BE2C (cell line): ENCODE results near the gene CABP1.

Source experiments
- DNase-seq: peaks from one replicate; pipeline ENCODE4 v3.0.0-alpha.2; 2020
- H3K27me3 ChIP-seq: fragments of 250-450 bp; sonication (Bioruptor Pico); 2 replicates; pipeline ENCODE4 v1.5.1; 2020; ENCODE audit warnings: mild to moderate bottlenecking
- H3K36me3 ChIP-seq: fragments of 250-450 bp; sonication (Bioruptor Pico); 2 replicates; pipeline ENCODE4 v1.5.1; 2020; ENCODE audit warnings: mild to moderate bottlenecking
- H3K4me1 ChIP-seq: fragments of 250-450 bp; sonication (Bioruptor Pico); 2 replicates; pipeline ENCODE4 v1.5.1; 2020
- H3K4me3 ChIP-seq: 2 replicates; pipeline ENCODE4 v1.5.1; 2011; ENCODE audit warnings: low read depth, low read length
- H3K9me3 ChIP-seq: fragments of 250-450 bp; sonication (Bioruptor Pico); 2 replicates; pipeline ENCODE4 v1.5.1; 2020
- CTCF ChIP-seq: IDR thresholded peaks from 2 replicates; pipeline ENCODE4 v1.5.1; 2012; ENCODE audit warnings: mild to moderate bottlenecking, low read depth, low read length

The CABP1 gene

DNA sequence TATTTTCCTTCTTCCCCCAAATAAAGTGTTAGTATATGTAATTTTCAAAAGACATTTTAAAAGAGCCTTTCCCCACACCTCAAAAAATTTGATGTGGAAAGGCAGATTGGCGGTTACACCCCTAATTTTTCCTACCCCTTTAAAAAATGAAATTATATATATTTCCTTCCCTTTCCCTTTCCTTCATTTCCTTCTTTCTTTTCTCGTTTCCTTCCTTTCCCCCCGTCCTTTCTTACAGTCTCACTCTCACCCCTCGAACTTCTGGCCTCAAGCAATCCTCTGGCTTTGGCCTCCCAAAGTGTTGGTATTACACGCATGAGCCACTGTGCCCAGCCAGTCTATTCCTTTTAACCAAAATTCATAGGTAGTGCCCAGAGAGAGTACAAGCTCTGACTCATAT is 65.6 kb downstream of the CABP1 start:
- Histone ChIP-seq H3K9me3 (no peaks in the 10 kb centered on the region), H3K4me3 (no peak overlapping the region), H3K36me3 (peaks cover 21% of the 10 kb centered on the region), H3K27me3 (no peaks in the 10 kb centered on the region), H3K4me1 (peaks cover 21% of the 10 kb centered on the region)
- no peak for TF ChIP-seq CTCF
- DNase-seq = no peak

GRCh38 chr12:120708651-120709050 is 68.2 kb downstream of the CABP1 start:
- Histone ChIP-seq H3K4me1 (peaks cover 23% of the 10 kb centered on the region), H3K27me3 (no peaks in the 10 kb centered on the region), H3K9me3 (no peaks in the 10 kb centered on the region), H3K4me3 (no peak overlapping the region), H3K36me3 (peaks cover 8% of the 10 kb centered on the region)
- no peak for TF ChIP-seq CTCF
- DNase-seq = peak; percentile 71

- Histone ChIP-seq H3K36me3 (peaks cover 24% of the 10 kb centered on the region), H3K9me3 (no peaks in the 10 kb centered on the region), H3K4me3 (peak within 1 kb of the TSS; percentile 91), H3K27me3 (no peaks in the 10 kb centered on the region), H3K4me1 (peaks cover 23% of the 10 kb centered on the region)
- DNase-seq = peak; percentile 86
- no peak for TF ChIP-seq CTCF
Measured at GRCh38 chr12:120710031-120710804, 69.8 kb downstream of the CABP1 start, which contains the start of gene UNC119B. Gene UNC119B, plus strand, starts transcription at chr12:120710458. Its CDS starts 17 bp downstream, at chr12:120710475.

DNA sequence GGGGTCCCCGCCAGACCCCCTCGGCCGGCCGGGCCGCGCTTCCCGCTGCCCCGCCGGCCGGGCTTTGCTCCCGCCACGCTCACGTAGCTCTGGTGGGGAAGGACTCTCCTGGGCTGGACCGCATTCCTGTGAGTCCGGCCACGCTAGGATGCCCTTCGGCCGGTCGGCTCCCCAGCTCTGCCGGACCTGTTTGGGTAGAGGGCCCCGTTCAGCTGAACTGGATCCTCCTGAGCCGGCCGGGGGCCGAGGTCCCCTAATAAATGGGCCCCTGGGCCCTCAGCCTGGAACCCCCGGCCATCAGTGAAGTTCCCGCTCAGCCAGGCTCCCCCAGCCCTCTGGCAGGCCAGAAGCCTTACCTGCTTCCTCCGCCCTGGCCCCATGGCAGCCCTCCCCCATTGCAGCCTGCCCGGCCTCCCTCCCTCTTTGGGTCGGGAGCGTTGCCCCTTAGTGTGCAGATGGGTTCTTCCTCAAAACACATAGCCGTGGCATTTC is 70.4 kb downstream of the CABP1 start:
- peak; percentile 26 for DNase-seq
- H3K4me3 ChIP-seq = peak overlapping the region; percentile 91

GRCh38 chr12:120711411-120711810 is 71.0 kb downstream of the CABP1 start:
- TF ChIP-seq CTCF = no peak
- peak; percentile 31 for DNase-seq
- peak overlapping the region; percentile 91 for H3K4me3 ChIP-seq
- no peaks in the 10 kb centered on the region for H3K9me3 ChIP-seq
- no peaks in the 10 kb centered on the region for H3K27me3 ChIP-seq
- peaks cover 23% of the 10 kb centered on the region for H3K4me1 ChIP-seq
- H3K36me3 ChIP-seq = peaks cover 31% of the 10 kb centered on the region

More for the DNA sequence above, 70.4 kb downstream of the CABP1 start:
- no peak for TF ChIP-seq CTCF
- Histone ChIP-seq H3K4me1 (peaks cover 23% of the 10 kb centered on the region), H3K9me3 (no peaks in the 10 kb centered on the region), H3K27me3 (no peaks in the 10 kb centered on the region), H3K36me3 (peaks cover 27% of the 10 kb centered on the region)

DNA sequence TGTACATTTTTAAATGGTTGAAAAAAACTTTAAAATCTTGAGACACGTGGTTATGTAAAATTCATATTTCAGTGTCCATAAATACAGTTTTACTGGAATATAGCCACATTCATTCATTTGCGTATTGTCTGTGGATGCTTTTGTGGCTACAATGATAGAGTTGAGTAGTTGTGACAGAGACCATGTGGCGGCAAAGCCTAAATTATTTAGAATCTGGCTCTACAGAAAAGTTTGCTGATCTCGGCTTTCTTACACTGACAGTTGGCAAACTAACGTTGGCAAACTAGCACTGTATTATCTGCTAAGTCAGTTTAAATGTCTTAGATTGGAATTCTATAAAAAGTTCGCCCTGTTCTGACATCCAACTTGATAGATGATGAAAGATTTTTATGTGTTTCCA is 72.2 kb downstream of the CABP1 start:
- no peak for DNase-seq
- H3K4me1 ChIP-seq = peaks cover 23% of the 10 kb centered on the region
- no peaks in the 10 kb centered on the region for H3K9me3 ChIP-seq
- peaks cover 40% of the 10 kb centered on the region for H3K36me3 ChIP-seq
- TF ChIP-seq CTCF = no peak
- H3K27me3 ChIP-seq = no peaks in the 10 kb centered on the region
- H3K4me3 ChIP-seq = no peak overlapping the region
